Spinal cord (tissue), 10 donors: Measurements from ENCODE around the gene THSD4. TPM values are rescaled to one million over a fixed set of nuclear protein-coding genes. Genes with fewer than 3 reads are reported as not detected.
"Not testable (repeated sequence)": the region's sequence is repeated elsewhere in the genome, so short reads cannot be mapped to it uniquely, and the experiment has no call there.

Source experiments
- DNase-seq, 6 donors: peaks; one replicate each; pipeline versions ENCODE4 v3.0.0 to v3.0.0-alpha.2; 2013 to 2015; ENCODE audit warnings: low spot score in 6 of 6, low read depth in 4 of 6
- H3K27ac ChIP-seq: one replicate; pipeline ENCODE4 v1.5.1; 2013; ENCODE audit warnings: low read depth, low read length, control low read depth
- H3K27me3 ChIP-seq: one replicate; pipeline ENCODE4 v1.6.1; 2013; ENCODE audit warnings: low read length; ENCODE audit not compliant: control insufficient read depth, insufficient read depth
- H3K36me3 ChIP-seq: one replicate; pipeline ENCODE4 v1.6.1; 2013; ENCODE audit warnings: low read length; ENCODE audit not compliant: control insufficient read depth, insufficient read depth
- H3K4me1 ChIP-seq: one replicate; pipeline ENCODE4 v1.6.1; 2013; ENCODE audit warnings: low read length; ENCODE audit not compliant: control insufficient read depth, insufficient read depth
- H3K4me3 ChIP-seq: one replicate; pipeline ENCODE4 v1.5.1; 2013; ENCODE audit warnings: low read depth, low read length, control low read depth
- H3K9me3 ChIP-seq: one replicate; pipeline ENCODE4 v1.6.1; 2013; ENCODE audit warnings: low read length; ENCODE audit not compliant: control insufficient read depth, insufficient read depth
- WGBS: methylation state at CpG from one replicate; pipeline ENCODE4 v1.1.5; 2013; ENCODE audit warnings: missing lambda C conversion rate; ENCODE audit not compliant: insufficient coverage; 5-methylcytosine and 5-hydroxymethylcytosine counted together
- polyA plus RNA-seq, 2 donors: library from polyadenylated mRNA; unstranded; fragments of 120-200 nt; gene quantifications; one replicate each; pipeline ENCODE4 v1.2.1, GENCODE V29; 2013; ENCODE audit not compliant: insufficient read length in 2 of 2
- total RNA-seq, 2 donors: library from RNA; depleted of rRNA in 1 of 2; stranded (reverse); fragments of 120-200 nt in 1 of 2; fragments of >200 nt in 1 of 2; gene quantifications; one replicate each; pipeline versions ENCODE4 v1.2.3 to v1.2.4, GENCODE V29; 2013 to 2014
- donor health status: healthy.

Gene THSD4
- total and polyA plus RNA-seq, 4 donors = 18.2 to 127 (median 63.2) TPM

DNA sequence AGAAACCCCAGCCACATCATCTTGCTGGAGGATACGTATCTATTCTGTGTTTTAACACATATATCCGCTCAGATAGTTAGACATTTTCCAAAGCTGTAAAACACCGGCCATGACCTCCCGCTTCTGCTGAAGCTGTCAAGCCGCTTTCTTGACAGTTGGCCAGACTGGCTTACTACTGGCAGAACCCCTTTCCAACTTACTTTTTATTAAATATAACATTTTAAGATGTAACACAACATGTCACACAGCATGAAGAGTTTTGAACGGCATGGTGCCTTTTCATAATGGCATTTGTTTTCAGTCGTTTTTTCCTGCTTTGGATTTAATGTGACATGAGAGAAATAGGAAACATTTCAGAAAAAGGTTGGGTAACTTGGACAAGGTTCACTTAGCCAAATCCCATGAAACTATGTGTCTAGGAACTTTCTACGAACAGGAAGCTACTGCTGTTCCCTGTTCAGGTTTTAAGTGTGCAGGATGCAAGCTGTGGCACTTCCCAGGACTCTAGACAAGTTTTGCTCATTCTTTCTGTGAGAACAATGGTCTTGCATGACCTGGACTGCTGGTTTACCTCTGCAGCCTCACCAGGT lies 281.4 kb downstream of the THSD4 start:
- no peak overlapping the region for H3K4me3 ChIP-seq
- no peaks in the 10 kb centered on the region for H3K9me3 ChIP-seq
- no peak overlapping the region for H3K27ac ChIP-seq

DNA sequence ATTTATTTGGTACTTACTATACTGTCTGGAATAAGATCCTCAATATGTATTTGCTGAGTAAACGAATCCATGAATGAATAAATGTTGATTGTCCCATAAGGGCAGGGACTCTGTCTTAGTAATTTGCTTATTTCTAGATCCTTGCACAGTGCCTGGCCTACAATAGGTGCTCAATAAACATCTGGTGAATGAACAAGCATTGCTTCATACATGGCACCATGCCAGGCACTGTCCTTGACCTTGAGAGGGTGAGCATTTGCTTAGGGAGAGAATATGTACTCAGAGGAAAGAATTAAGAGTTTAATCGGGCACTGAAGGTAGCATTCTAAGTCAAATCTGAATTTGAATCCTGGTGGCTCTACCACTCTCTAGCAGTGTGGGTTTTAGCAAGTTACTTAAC lies 282.1 kb downstream of the THSD4 start:
- DNase-seq = no peak
- H3K4me1 ChIP-seq = peaks cover 6% of the 10 kb centered on the region
- no CpG with 5 or more reads among the region's 2 CpGs for WGBS
- H3K36me3 ChIP-seq = no peaks in the 10 kb centered on the region
- no peaks in the 10 kb centered on the region for H3K27me3 ChIP-seq
- no peaks in the 10 kb centered on the region for H3K9me3 ChIP-seq
- H3K27ac ChIP-seq = no peak overlapping the region
- no peak overlapping the region for H3K4me3 ChIP-seq

More for the DNA sequence above, 281.4 kb downstream of the THSD4 start:
- peaks cover 11% of the 10 kb centered on the region for H3K4me1 ChIP-seq
- no peaks in the 10 kb centered on the region for H3K27me3 ChIP-seq
- 86% methylated on average over 6 of the region's 8 CpGs for WGBS
- DNase-seq = peak in 1 of 6 donors; percentile 34
- H3K36me3 ChIP-seq = no peaks in the 10 kb centered on the region

DNA sequence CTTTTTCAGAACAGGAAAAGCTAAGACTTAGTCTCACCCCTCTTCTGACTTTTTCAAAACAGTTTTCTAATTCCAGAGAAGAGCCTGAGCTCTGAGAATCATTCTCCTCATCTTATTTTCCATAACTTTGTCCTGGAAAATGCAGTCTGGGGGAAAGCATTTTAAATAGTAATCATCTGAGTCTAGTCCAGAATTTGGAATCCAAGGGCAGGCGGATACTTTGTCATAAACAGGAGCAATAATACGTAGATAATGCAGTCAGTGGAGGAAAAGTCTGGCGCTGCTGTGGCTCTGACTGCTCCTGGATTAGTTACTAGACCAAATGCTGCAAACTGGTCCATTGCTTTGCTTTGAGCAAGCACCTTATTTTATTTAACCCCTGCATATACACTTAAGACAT lies 285.0 kb downstream of the THSD4 start:
- DNase-seq = no peak
- 74% methylated on average over 3 of the region's 3 CpGs for WGBS
- no peak overlapping the region for H3K27ac ChIP-seq

DNA sequence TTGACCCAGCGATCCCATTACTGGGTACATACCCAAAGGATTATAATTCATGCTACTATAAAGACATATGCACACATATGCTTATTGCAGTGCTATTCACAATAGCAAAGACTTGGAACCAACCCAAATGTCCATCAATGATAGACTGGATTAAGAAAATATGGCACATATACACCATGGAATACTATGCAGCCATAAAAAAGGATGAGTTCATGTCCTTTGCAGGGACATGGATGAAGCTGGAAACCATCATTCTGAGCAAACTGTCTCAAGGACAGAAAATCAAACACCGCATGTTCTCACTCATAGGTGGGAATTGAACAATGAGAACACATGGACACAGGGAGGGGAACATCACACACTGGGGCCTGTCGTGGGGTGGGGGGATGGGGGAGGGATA lies 286.5 kb downstream of the THSD4 start:
- not testable (repeated sequence) for H3K9me3 ChIP-seq, DNase-seq, H3K36me3 ChIP-seq, H3K27ac ChIP-seq, H3K4me3 ChIP-seq, H3K27me3 ChIP-seq, H3K4me1 ChIP-seq
- no CpG with 5 or more reads among the region's 3 CpGs for WGBS

More for the DNA sequence above, 285.0 kb downstream of the THSD4 start:
- Histone ChIP-seq H3K9me3 (no peaks in the 10 kb centered on the region), H3K4me3 (no peak overlapping the region), H3K4me1 (no peaks in the 10 kb centered on the region), H3K36me3 (no peaks in the 10 kb centered on the region), H3K27me3 (no peaks in the 10 kb centered on the region)

DNA sequence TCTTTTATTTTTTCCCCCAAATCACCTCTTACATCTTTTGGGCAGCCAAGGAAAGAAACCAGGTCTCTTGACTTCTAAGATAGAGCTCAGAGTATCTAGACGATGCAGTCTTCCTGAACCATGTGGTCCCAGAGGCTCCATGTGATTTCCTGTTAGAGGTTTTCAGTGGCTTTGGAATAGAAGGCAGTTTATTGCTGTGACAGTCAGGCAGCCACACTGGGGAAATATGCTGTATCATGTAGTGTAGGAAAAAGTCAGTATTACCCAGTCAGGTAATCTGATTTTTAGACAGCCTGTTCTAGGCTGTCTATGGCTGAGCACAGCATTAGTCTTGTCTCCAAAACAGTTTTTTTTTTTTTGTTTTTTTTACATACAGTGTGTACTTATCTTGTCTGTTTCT lies 294.3 kb downstream of the THSD4 start:
- Histone ChIP-seq H3K27ac (peak overlapping the region; percentile 1), H3K36me3 (no peaks in the 10 kb centered on the region), H3K4me1 (peaks cover 5% of the 10 kb centered on the region), H3K4me3 (no peak overlapping the region), H3K9me3 (no peaks in the 10 kb centered on the region), H3K27me3 (no peaks in the 10 kb centered on the region)
- 25% methylated on average over 1 of the region's 1 CpG for WGBS
- DNase-seq = peak in 1 of 6 donors; percentile 74

DNA sequence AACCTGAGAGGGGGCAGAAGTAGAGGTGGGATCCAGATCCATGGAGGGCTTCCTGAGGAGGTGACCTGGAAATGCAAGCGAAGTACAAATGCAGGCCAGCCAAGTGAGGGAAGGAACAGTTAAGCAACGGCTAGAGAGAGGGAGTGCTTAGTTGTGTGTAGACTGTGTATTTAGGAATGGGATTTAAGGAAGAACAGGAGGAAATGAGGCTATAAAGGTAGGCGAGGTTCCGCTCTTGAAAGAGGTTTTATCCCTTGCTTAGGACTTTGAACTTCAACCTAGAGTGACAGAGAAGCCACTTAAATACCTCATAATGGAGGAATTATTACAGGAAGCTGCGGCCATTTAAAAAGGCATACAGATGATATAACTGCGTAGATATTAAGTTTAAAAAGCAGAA lies 295.1 kb downstream of the THSD4 start:
- peaks cover 5% of the 10 kb centered on the region for H3K4me1 ChIP-seq
- no peak overlapping the region for H3K27ac ChIP-seq
- no peak for DNase-seq
- no peak overlapping the region for H3K4me3 ChIP-seq
- H3K27me3 ChIP-seq = no peaks in the 10 kb centered on the region
- no peaks in the 10 kb centered on the region for H3K9me3 ChIP-seq
- H3K36me3 ChIP-seq = no peaks in the 10 kb centered on the region
- 83% methylated on average over 2 of the region's 6 CpGs for WGBS

DNA sequence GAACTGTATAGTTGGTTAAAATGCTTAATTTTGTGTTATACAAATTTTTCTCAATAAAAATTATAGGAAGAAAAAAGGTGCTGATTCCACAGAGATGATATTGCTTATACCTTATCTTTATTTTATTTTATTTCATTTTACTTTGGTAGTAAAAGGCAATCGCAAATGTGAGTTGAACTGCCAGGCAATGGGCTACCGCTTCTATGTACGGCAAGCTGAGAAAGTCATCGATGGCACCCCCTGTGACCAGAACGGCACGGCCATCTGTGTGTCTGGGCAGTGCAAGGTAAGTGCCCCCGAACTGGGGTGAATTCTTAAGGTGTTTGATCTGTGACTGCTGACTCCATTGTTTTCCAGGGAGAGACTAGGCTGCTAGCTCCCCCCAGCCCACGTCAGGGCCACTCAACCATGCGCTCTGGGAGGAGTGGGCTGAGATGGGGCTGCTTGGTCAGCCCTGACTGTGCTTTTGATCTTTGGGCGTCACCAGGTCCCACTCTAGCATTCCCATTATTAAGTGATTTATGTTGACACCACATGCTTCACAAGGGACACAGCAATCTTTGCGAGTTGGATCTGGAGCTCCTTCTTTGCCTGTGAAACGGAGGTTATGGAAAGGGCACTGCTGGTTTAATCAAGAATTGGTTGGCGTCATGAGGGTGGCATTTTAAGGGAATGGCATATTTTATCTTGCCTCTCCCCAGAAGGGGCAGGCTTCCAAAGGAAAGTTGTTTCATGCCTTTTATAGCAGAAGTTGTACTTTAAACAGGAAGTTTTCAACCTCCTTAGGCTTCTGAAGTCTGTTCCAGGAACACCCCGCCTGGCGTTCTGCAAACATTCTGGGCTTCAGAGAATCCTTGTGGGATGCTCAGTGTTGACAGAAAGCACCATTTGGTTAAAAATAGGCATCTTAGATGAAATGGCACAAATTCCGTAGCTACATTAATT lies 296.5 kb downstream of the THSD4 start:
- H3K27ac ChIP-seq = no peak overlapping the region
- no peaks in the 10 kb centered on the region for H3K9me3 ChIP-seq
- H3K36me3 ChIP-seq = no peaks in the 10 kb centered on the region
- no peaks in the 10 kb centered on the region for H3K27me3 ChIP-seq
- DNase-seq = peak in 2 of 6 donors; percentile 64 to 76
- no peak overlapping the region for H3K4me3 ChIP-seq
- peaks cover 5% of the 10 kb centered on the region for H3K4me1 ChIP-seq
- 52% methylated on average over 10 of the region's 16 CpGs for WGBS

DNA sequence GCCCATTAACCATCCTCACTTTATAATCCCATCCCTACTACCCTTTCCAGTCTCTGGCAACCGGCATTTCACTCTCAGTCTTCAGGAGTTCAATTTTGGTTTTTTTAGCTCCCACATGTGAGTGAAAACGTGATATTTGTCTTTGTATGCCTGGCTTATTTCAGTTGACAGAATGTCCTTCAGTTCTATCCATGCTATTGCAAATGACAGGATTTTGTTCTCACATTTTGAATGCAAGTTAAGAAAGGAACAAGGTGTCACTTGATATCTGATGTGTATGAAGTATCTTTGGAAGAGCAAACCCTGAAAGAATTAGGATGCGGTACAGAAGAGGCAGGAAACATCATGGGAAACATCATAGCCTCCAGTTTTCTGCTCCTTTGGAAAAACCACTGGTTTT lies 298.1 kb downstream of the THSD4 start:
- no peaks in the 10 kb centered on the region for H3K9me3 ChIP-seq
- DNase-seq = no peak
- H3K27me3 ChIP-seq = no peaks in the 10 kb centered on the region
- no peaks in the 10 kb centered on the region for H3K36me3 ChIP-seq
- H3K27ac ChIP-seq = no peak overlapping the region
- H3K4me3 ChIP-seq = no peak overlapping the region
- 100% methylated on average over 1 of the region's 3 CpGs for WGBS
- peaks cover 5% of the 10 kb centered on the region for H3K4me1 ChIP-seq

DNA sequence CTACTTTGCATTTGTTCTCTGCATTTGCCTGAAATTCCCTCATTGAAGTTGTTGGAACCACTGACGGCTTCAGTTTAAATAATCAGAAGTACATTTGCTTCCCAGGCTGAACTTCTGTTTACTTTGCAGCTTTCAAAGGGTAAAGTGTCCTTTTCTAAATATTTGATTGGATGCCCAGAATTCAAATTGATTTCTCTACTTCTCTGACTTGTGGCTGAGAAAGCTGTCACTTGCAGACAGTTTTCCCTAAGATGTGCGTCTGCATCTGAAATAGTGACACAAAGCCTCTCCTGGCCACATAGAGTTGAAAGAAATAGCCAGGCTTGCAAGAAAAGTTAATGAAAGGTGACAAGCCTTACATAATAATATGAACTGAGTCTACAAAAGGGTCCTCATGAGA lies 299.6 kb downstream of the THSD4 start:
- Histone ChIP-seq H3K9me3 (no peaks in the 10 kb centered on the region), H3K27me3 (no peaks in the 10 kb centered on the region), H3K36me3 (no peaks in the 10 kb centered on the region), H3K4me1 (peaks cover 5% of the 10 kb centered on the region), H3K4me3 (no peak overlapping the region), H3K27ac (peak overlapping the region; percentile 33)
- peak in 2 of 6 donors; percentile 69 to 71 for DNase-seq
- 34% methylated on average over 2 of the region's 2 CpGs for WGBS
